Cardiac fibroblast (primary cell): ENCODE results near the gene NSMF.

Experiments used
- DNase-seq, 2 donors: peaks; one replicate each; pipeline versions ENCODE4 v3.0.0 to v3.0.0-alpha.2; 2010; ENCODE audit warnings: low read depth in 2 of 2
- H3K4me3 ChIP-seq, 2 donors: replicated peaks in 1 of 2; 1 replicate in 1 of 2; 2 replicates in 1 of 2; pipeline ENCODE4 v1.5.1; 2011; ENCODE audit warnings: low read depth in 2 of 2, low read length in 2 of 2, mild to moderate bottlenecking in 2 of 2, moderate library complexity in 1 of 2
- CTCF ChIP-seq: IDR thresholded peaks from one replicate; pipeline ENCODE4 v1.5.1; 2011; ENCODE audit warnings: low read depth, mild to moderate bottlenecking, low read length, inconsistent platforms

The NSMF gene

GRCh38 chr9:137479892-137480685 is 21.0 kb upstream of the NSMF start:
- no peak for DNase-seq
- TF ChIP-seq CTCF, result no peak

GRCh38 chr9:137478962-137479861 is 20.1 kb upstream of the NSMF start:
- TF ChIP-seq CTCF, result no peak
- no peak overlapping the region for H3K4me3 ChIP-seq
- DNase-seq, result no peak

More at GRCh38 chr9:137479892-137480685, 21.0 kb upstream of the NSMF start:
- no peak overlapping the region for H3K4me3 ChIP-seq

- no peak overlapping the region for H3K4me3 ChIP-seq
- no peak for DNase-seq
These were observed 19.5 kb upstream of the NSMF start for GRCh38 chr9:137478613-137478961.

GRCh38 chr9:137477778-137478612 is 18.9 kb upstream of the NSMF start:
- no peak for TF ChIP-seq CTCF
- no peak overlapping the region for H3K4me3 ChIP-seq
- no peak for DNase-seq

More at GRCh38 chr9:137478613-137478961, 19.5 kb upstream of the NSMF start:
- no peak for TF ChIP-seq CTCF

GRCh38 chr9:137476856-137477255 is 17.7 kb upstream of the NSMF start:
- DNase-seq, result no peak
- TF ChIP-seq CTCF, result no peak
- H3K4me3 ChIP-seq, result no peak overlapping the region

- TF ChIP-seq CTCF, result no peak
- no peak for DNase-seq
- H3K4me3 ChIP-seq, result no peak overlapping the region
These were observed 16.5 kb upstream of the NSMF start for GRCh38 chr9:137475666-137476065.
